GM12892 (cell line): ENCODE measurements around the gene KIAA0825.

ENCODE experiments used
- POLR2A ChIP-seq: IDR thresholded peaks from 2 replicates; pipeline ENCODE4 v1.6.1; 2011; ENCODE audit warnings: low read depth, low read length, control low read depth
- TAF1 ChIP-seq: IDR thresholded peaks from 2 replicates; pipeline ENCODE4 v1.6.1; 2011; ENCODE audit warnings: low read depth, mild to moderate bottlenecking, control low read depth, low read length, borderline replicate concordance

- TF ChIP-seq POLR2A = no peak
- no peak for TF ChIP-seq TAF1
Measured at GRCh38 chr5:94174748-94175411, 443.5 kb downstream of the KIAA0825 start.
